Sigmoid colon (tissue), 7 donors: ENCODE data around the gene CNIH3. TPM values are rescaled to one million over a fixed set of nuclear protein-coding genes. Genes with fewer than 3 reads are reported as not detected.

Experiments used
- DNase-seq: peaks from one replicate; pipeline ENCODE4 v3.0.0-alpha.2; 2019
- H3K27ac ChIP-seq, 4 donors: fragments of 200-600 bp; sonication (generic); one replicate each; pipeline ENCODE4 v1.5.1; 2016 to 2019; ENCODE audit warnings: mild to moderate bottlenecking in 1 of 4
- H3K27me3 ChIP-seq, 3 donors: fragments of 200-600 bp; sonication (generic); one replicate each; pipeline ENCODE4 v1.5.1; 2019; ENCODE audit warnings: mild to moderate bottlenecking in 1 of 3
- H3K36me3 ChIP-seq, 4 donors: fragments of 200-600 bp; sonication (generic); one replicate each; pipeline ENCODE4 v1.5.1; 2016 to 2019
- H3K4me1 ChIP-seq, 4 donors: fragments of 200-600 bp; sonication (generic); one replicate each; pipeline ENCODE4 v1.5.1; 2017 to 2019
- H3K4me3 ChIP-seq, 4 donors: fragments of 200-600 bp; sonication (generic); one replicate each; pipeline ENCODE4 v1.5.1; 2017 to 2019; ENCODE audit warnings: mild to moderate bottlenecking in 2 of 4, moderate library complexity in 1 of 4
- H3K9me3 ChIP-seq, 4 donors: fragments of 200-600 bp in 3 of 4; sonication (generic) in 3 of 4; one replicate each; pipeline versions ENCODE4 v1.5.1 to v1.6.1; 2013 to 2019
- EP300 ChIP-seq, 4 donors: sonication (generic); formaldehyde crosslinking; IDR thresholded peaks; one replicate each; pipeline ENCODE4 v1.6.1; 2017; ENCODE audit warnings: antibody characterized with exemption in 4 of 4
- POLR2A ChIP-seq, 2 donors: fragments of 450-650 bp; IDR thresholded peaks; one replicate each; pipeline ENCODE4 v1.6.1; 2016; ENCODE audit warnings: antibody characterized with exemption in 2 of 2, mild to moderate bottlenecking in 2 of 2, moderate library complexity in 2 of 2
- POLR2AphosphoS5 ChIP-seq, 4 donors: sonication (generic); formaldehyde crosslinking; IDR thresholded peaks; one replicate each; pipeline ENCODE4 v1.6.1; 2017; ENCODE audit warnings: antibody characterized with exemption in 4 of 4
- WGBS, 2 donors: extraction: QIAGEN DNeasy Blood & Tissue Kit; methylation state at CpG; one replicate each; pipeline ENCODE4 v1.1.7; 2013; 5-methylcytosine and 5-hydroxymethylcytosine counted together
- intact Hi-C: fragments of 100-400 bp; cut with DNase I; formaldehyde crosslinking; loops from one replicate; pipeline ENCODE4 v1.15.1; 2023
- polyA plus RNA-seq, 3 donors: library from polyadenylated mRNA; stranded (reverse); fragments of 200-250 nt; gene quantifications; one replicate each; pipeline ENCODE4 v1.2.3, GENCODE V29; 2013
- total RNA-seq, 4 donors: library from RNA; depleted of rRNA; stranded (reverse); fragments of >200 nt; gene quantifications; one replicate each; pipeline ENCODE4 v1.1.0, GENCODE V29; 2016
- TF ChIP-seq, protein P1 (sequence below), 4 experiments: fragments of 450-650 bp in 3 of 4; fragments of 200-600 bp in 1 of 4; IDR thresholded peaks; one replicate each; pipeline ENCODE4 v1.5.1; 2016 to 2019; ENCODE audit warnings: antibody characterized with exemption in 4 of 4, mild to moderate bottlenecking in 3 of 4, moderate library complexity in 2 of 4
- donor health status: healthy with polysubstance abuse.
- donor health status: Bipolar disorder and iron deficiency.
- donor health status: healthy.

The CNIH3 gene
- total and polyA plus RNA-seq, 7 donors: 0.60 to 2.8 (median 1.4) TPM

GRCh38 chr1:224711876-224712275 lies 95.8 kb downstream of the CNIH3 start:
- TF ChIP-seq POLR2AphosphoS5 (IDR thresholded peaks at IDR 0.05) (no peak), POLR2A (IDR thresholded peaks at IDR 0.05) (no peak), EP300 (IDR thresholded peaks at IDR 0.05) (no peak)
- TF ChIP-seq, protein P1, sequence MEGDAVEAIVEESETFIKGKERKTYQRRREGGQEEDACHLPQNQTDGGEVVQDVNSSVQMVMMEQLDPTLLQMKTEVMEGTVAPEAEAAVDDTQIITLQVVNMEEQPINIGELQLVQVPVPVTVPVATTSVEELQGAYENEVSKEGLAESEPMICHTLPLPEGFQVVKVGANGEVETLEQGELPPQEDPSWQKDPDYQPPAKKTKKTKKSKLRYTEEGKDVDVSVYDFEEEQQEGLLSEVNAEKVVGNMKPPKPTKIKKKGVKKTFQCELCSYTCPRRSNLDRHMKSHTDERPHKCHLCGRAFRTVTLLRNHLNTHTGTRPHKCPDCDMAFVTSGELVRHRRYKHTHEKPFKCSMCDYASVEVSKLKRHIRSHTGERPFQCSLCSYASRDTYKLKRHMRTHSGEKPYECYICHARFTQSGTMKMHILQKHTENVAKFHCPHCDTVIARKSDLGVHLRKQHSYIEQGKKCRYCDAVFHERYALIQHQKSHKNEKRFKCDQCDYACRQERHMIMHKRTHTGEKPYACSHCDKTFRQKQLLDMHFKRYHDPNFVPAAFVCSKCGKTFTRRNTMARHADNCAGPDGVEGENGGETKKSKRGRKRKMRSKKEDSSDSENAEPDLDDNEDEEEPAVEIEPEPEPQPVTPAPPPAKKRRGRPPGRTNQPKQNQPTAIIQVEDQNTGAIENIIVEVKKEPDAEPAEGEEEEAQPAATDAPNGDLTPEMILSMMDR (IDR thresholded peaks at IDR 0.05): no peak
- no peaks in the 10 kb centered on the region for H3K9me3 ChIP-seq
- no peak overlapping the region for H3K4me3 ChIP-seq
- no peaks in the 10 kb centered on the region for H3K4me1 ChIP-seq
- WGBS, 2 donors: 25 to 73% methylated on average over 3 of the region's 3 CpGs
- DNase-seq: no peak
- intact Hi-C loops: no loop called here
- H3K27me3 ChIP-seq: no peaks in the 10 kb centered on the region
- H3K36me3 ChIP-seq: no peaks in the 10 kb centered on the region
- no peak overlapping the region for H3K27ac ChIP-seq

GRCh38 chr1:224713228-224713627 lies 97.1 kb downstream of the CNIH3 start:
- TF ChIP-seq POLR2A (IDR thresholded peaks at IDR 0.05): no peak
- TF ChIP-seq POLR2AphosphoS5 (IDR thresholded peaks at IDR 0.05): no peak
- TF ChIP-seq, protein P1 (IDR thresholded peaks at IDR 0.05): no peak
- TF ChIP-seq EP300 (IDR thresholded peaks at IDR 0.05): no peak
- intact Hi-C loops: no loop called here
- Histone ChIP-seq H3K9me3 (no peaks in the 10 kb centered on the region), H3K27ac (no peak overlapping the region), H3K36me3 (no peaks in the 10 kb centered on the region), H3K27me3 (no peaks in the 10 kb centered on the region), H3K4me3 (no peak overlapping the region), H3K4me1 (no peaks in the 10 kb centered on the region)
- 85 to 94% methylated on average over 1 of the region's 1 CpG for WGBS, 2 donors
- DNase-seq: no peak

GRCh38 chr1:224714553-224714952 lies 98.4 kb downstream of the CNIH3 start:
- Histone ChIP-seq H3K9me3 (no peaks in the 10 kb centered on the region), H3K4me3 (no peak overlapping the region), H3K4me1 (no peaks in the 10 kb centered on the region), H3K36me3 (no peaks in the 10 kb centered on the region), H3K27me3 (no peaks in the 10 kb centered on the region), H3K27ac (no peak overlapping the region)
- TF ChIP-seq POLR2AphosphoS5 (IDR thresholded peaks at IDR 0.05) (no peak), POLR2A (IDR thresholded peaks at IDR 0.05) (no peak), EP300 (IDR thresholded peaks at IDR 0.05) (no peak)
- TF ChIP-seq, protein P1 (IDR thresholded peaks at IDR 0.05): no peak
- no peak for DNase-seq
- WGBS, 2 donors: 92 to 93% methylated on average over 6 of the region's 6 CpGs
- intact Hi-C loops: no loop called here

DNA sequence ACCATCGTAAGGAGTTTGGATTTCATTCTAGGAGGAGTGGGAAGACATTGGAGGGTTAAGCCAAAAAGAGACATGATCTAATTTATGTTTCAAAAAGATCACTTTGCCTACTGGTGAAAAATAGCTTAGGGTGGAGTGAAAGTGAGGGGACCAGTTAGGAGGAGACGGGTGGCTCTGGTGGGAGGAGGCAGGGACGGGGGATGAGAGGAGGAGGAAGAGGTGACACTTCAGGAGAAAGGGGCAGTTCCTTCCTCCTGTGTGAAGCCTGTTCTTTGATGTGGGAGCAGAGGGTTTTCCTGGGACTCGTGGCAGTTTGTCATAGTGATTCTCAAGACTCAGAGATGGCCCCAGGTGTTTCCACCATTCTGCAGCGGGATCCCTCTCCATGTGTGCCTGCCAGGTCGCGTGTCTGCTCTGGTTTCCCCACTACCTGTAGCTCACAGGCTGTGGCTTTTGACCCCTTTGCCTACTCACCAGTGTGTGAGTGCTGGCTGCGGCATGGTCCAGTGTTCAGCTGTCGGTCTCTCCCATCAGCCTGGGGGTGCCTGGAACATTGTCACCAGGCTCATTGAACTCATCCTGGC lies 102.4 kb downstream of the CNIH3 start:
- intact Hi-C loops: no loop called here
- Histone ChIP-seq H3K4me1 (no peaks in the 10 kb centered on the region), H3K4me3 (no peak overlapping the region), H3K9me3 (no peaks in the 10 kb centered on the region), H3K27ac (no peak overlapping the region), H3K27me3 (no peaks in the 10 kb centered on the region), H3K36me3 (no peaks in the 10 kb centered on the region)
- WGBS, 2 donors: 67 to 80% methylated on average over 9 of the region's 9 CpGs
- DNase-seq: no peak
- TF ChIP-seq POLR2A (IDR thresholded peaks at IDR 0.05) (no peak), EP300 (IDR thresholded peaks at IDR 0.05) (no peak), POLR2AphosphoS5 (IDR thresholded peaks at IDR 0.05) (no peak)
- TF ChIP-seq, protein P1 (IDR thresholded peaks at IDR 0.05): no peak

DNA sequence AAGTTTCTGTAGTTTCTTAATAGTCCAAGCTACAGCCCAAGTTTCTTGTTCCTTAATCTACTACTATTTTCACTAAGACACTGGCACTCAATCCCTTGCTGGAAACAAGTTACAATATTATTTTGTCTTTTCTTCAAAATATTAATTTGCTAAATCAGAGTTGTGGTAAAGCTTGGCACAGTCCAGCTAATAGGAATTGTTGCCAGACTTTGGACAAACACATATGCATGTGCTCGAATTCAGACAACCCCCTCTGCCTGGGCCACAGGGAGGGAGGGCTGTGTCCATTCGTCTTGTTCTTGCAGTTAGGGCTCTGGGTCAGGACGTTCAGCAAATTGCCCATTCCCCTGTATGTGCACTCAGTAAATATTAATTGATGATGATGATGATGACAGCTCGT lies 103.6 kb downstream of the CNIH3 start:
- no peak for DNase-seq
- WGBS, 2 donors: 63 to 67% methylated on average over 4 of the region's 4 CpGs
- no peak overlapping the region for H3K4me3 ChIP-seq
- no peaks in the 10 kb centered on the region for H3K27me3 ChIP-seq
- TF ChIP-seq, protein P1 (IDR thresholded peaks at IDR 0.05): no peak
- TF ChIP-seq EP300 (IDR thresholded peaks at IDR 0.05): no peak
- TF ChIP-seq POLR2A (IDR thresholded peaks at IDR 0.05): no peak
- H3K27ac ChIP-seq: no peak overlapping the region
- no peaks in the 10 kb centered on the region for H3K36me3 ChIP-seq
- no peaks in the 10 kb centered on the region for H3K4me1 ChIP-seq
- no peaks in the 10 kb centered on the region for H3K9me3 ChIP-seq
- intact Hi-C loops: no loop called here
